H1 (cell line): Measurements from ENCODE around the gene UBA6.
"Not testable (repeated sequence)": the region's sequence is repeated elsewhere in the genome, so short reads cannot be mapped to it uniquely, and the experiment has no call there.

Experiments
- BRCA1 ChIP-seq: IDR thresholded peaks from 2 replicates; pipeline ENCODE4 v1.6.1; 2012; ENCODE audit warnings: low read depth, low read length, improper control_type of control experiment
- CTCF ChIP-seq, 3 experiments: IDR thresholded peaks; 1 replicate in 2 of 3; 2 replicates in 1 of 3; pipeline versions ENCODE4 v1.5.1 to v1.6.1; 2011; ENCODE audit warnings: low read length in 3 of 3, mild to moderate bottlenecking in 3 of 3, inconsistent platforms in 2 of 3, low read depth in 1 of 3, moderate library complexity in 1 of 3; ENCODE audit not compliant: insufficient read depth in 1 of 3; ENCODE audit errors: control extremely low read depth in 1 of 3
- EZH2 ChIP-seq: fragments of 200-600 bp; sonication (generic); IDR thresholded peaks from 2 replicates; pipeline ENCODE4 v1.7.1; 2012; ENCODE audit warnings: low read depth, mild to moderate bottlenecking, moderate library complexity, low read length, inconsistent platforms; ENCODE audit not compliant: severe bottlenecking
- JUN ChIP-seq: IDR thresholded peaks from 2 replicates; pipeline ENCODE4 v1.6.1; 2011; ENCODE audit warnings: low read depth, mild to moderate bottlenecking, improper control_type of control experiment, low read length
- MAX ChIP-seq: IDR thresholded peaks from 2 replicates; pipeline ENCODE4 v1.6.1; 2012; ENCODE audit warnings: inconsistent platforms
- POLR2A ChIP-seq, 2 experiments: IDR thresholded peaks; 1 replicate in 1 of 2; 2 replicates in 1 of 2; pipeline ENCODE4 v1.6.1; 2011; ENCODE audit warnings: low read depth in 2 of 2, low read length in 2 of 2, mild to moderate bottlenecking in 2 of 2; ENCODE audit errors: control extremely low read depth in 1 of 2
- RAD21 ChIP-seq, 2 experiments: IDR thresholded peaks in 1 of 2; conservative IDR thresholded peaks in 1 of 2; 2 replicates each; pipeline ENCODE4 v1.6.1; 2011; ENCODE audit warnings: low read depth in 2 of 2, low read length in 2 of 2, improper control_type of control experiment in 1 of 2, inconsistent platforms in 1 of 2, mild to moderate bottlenecking in 1 of 2, moderate library complexity in 1 of 2
- RFX5 ChIP-seq: IDR thresholded peaks from 2 replicates; pipeline ENCODE4 v1.6.1; 2011; ENCODE audit warnings: low read depth, low read length, improper control_type of control experiment, borderline replicate concordance
- RXRA ChIP-seq: IDR thresholded peaks from 2 replicates; pipeline ENCODE4 v1.6.1; 2011; ENCODE audit warnings: low read depth, mild to moderate bottlenecking, low read length, moderate library complexity; ENCODE audit not compliant: insufficient read depth
- SP1 ChIP-seq: IDR thresholded peaks from 2 replicates; pipeline ENCODE4 v1.6.1; 2011; ENCODE audit warnings: low read depth, low read length
- SUZ12 ChIP-seq: fragments of 200-600 bp; sonication (generic); IDR thresholded peaks from 2 replicates; pipeline ENCODE4 v1.6.1; 2012; ENCODE audit warnings: mild to moderate bottlenecking, inconsistent platforms, low read length, moderate library complexity, mixed read lengths
- TCF12 ChIP-seq: IDR thresholded peaks from 2 replicates; pipeline ENCODE4 v1.6.1; 2011; ENCODE audit warnings: low read depth, mild to moderate bottlenecking, low read length
- YY1 ChIP-seq: IDR thresholded peaks from 2 replicates; pipeline ENCODE4 v1.6.1; 2011; ENCODE audit warnings: low read depth, mild to moderate bottlenecking, low read length

- not testable (repeated sequence) for TF ChIP-seq POLR2A (IDR thresholded peaks at IDR 0.05; ENCODE audit: control extremely low read depth in 1 of 2, low read depth in 2 of 2, low read length in 2 of 2); EZH2; SUZ12; BRCA1; RAD21 (IDR thresholded peaks at IDR 0.05 in 1 of 2, conservative IDR thresholded peaks at IDR 0.05 in 1 of 2; ENCODE audit: low read depth in 2 of 2, low read length in 2 of 2); CTCF (IDR thresholded peaks at IDR 0.05; ENCODE audit: control extremely low read depth in 1 of 3, insufficient read depth in 1 of 3, low read depth in 1 of 3, low read length in 3 of 3); SP1; RFX5; YY1; TCF12; JUN; RXRA; MAX
Measured at GRCh38 chr4:67706682-67707081, 5.7 kb upstream of the UBA6 start.
